Measurements from ENCODE around the gene CTCFL.

GRCh38 chr20:57530327-57530981 lies 5.5 kb upstream of the CTCFL start:
- TF ChIP-seq EZH2phosphoT487 (IDR thresholded peaks at IDR 0.05; ENCODE audit: insufficient read depth, low read depth) (no peak), EZH2 (IDR thresholded peaks at IDR 0.05; ENCODE audit: insufficient read depth, poor library complexity, severe bottlenecking) (no peak)

Data from GM23248 (cell line).